ENCODE measurements around the gene NRIP2.

DNA sequence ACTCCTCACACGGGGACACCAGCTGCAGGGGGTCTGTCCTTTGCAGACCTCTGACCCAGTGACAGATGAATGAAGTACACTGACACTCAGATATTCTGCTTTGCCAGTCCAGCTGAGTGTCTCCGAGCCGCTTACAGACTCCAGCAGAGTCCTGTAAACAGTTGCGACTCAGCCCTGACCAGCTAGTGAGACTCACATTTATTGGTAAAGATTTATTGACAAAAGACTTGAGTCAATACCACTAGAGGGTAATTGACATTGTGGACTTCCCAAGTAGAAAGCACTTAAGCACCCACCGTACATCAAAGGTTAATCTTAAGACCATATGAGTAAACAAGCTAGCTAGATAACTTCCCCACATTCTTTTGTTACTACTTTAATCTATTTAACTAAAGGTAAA is 49.8 kb downstream of the NRIP2 start:
- TF ChIP-seq, protein P1, sequence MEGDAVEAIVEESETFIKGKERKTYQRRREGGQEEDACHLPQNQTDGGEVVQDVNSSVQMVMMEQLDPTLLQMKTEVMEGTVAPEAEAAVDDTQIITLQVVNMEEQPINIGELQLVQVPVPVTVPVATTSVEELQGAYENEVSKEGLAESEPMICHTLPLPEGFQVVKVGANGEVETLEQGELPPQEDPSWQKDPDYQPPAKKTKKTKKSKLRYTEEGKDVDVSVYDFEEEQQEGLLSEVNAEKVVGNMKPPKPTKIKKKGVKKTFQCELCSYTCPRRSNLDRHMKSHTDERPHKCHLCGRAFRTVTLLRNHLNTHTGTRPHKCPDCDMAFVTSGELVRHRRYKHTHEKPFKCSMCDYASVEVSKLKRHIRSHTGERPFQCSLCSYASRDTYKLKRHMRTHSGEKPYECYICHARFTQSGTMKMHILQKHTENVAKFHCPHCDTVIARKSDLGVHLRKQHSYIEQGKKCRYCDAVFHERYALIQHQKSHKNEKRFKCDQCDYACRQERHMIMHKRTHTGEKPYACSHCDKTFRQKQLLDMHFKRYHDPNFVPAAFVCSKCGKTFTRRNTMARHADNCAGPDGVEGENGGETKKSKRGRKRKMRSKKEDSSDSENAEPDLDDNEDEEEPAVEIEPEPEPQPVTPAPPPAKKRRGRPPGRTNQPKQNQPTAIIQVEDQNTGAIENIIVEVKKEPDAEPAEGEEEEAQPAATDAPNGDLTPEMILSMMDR (IDR thresholded peaks at IDR 0.05; ENCODE audit: insufficient read depth, low read length): no peak
- no peak for TF ChIP-seq POLR2AphosphoS5 (IDR thresholded peaks at IDR 0.05; ENCODE audit: low read depth)

All from HL-60 (cell line).